Lower leg skin (tissue), 4 donors: ENCODE data around the gene SLC16A13. TPM values are rescaled to one million over a fixed set of nuclear protein-coding genes. Genes with fewer than 3 reads are reported as not detected.

Experiments used
- microRNA counts, 2 donors: library from miRNA; unstranded; fragments of <30 nt; microRNA quantifications; one replicate each; lab custom pipeline; 2016
- total RNA-seq, 4 donors: library from RNA; depleted of rRNA; stranded (reverse); fragments of >200 nt; gene quantifications; one replicate each; pipeline ENCODE4 v1.1.0, GENCODE V29; 2016

Gene SLC16A13
- total RNA-seq, 4 donors from 2014 or later, result 1.0 to 5.2 (median 2.6) TPM

MicroRNAs within 50 kb of the gene (microRNA counts, 767-probe panel; counts per million panel counts)
- microRNA hsa-miR-195-5p (lab: Ali Mortazavi, UCI) (8,891 to 10,159 counts per million in 2 donors), microRNA hsa-miR-497-5p (lab: Ali Mortazavi, UCI) (0 to 358 counts per million in 2 donors)

Other genes with a start within 250 kb of the SLC16A13 start
- not detected for gene TEKT1, start 204.3 kb upstream of the SLC16A13 start, total RNA-seq
- 10 to 100 TPM; 17.1 to 32.5 (median 21.9) TPM for gene ALOX12, start 40.0 kb upstream of the SLC16A13 start, total RNA-seq
- gene RNASEK, start 23.4 kb upstream of the SLC16A13 start, total RNA-seq, result 100 to 1,000 TPM; 187 to 231 (median 220) TPM
- 1 to 10 TPM in 3 of 4 donors, under 1 TPM in 1; 0.72 to 5.1 (median 2.1) TPM for gene BCL6B, start 13.0 kb upstream of the SLC16A13 start, total RNA-seq
- gene SLC16A11, start 8.1 kb downstream of the SLC16A13 start, total RNA-seq, result 1 to 10 TPM; 1.1 to 6.3 (median 4.1) TPM
- 1 to 10 TPM in 2 of 4 donors, under 1 TPM in 2; 0.46 to 5.4 (median 1.9) TPM for gene CLEC10A, start 44.2 kb downstream of the SLC16A13 start, total RNA-seq
- 10 to 100 TPM in 1 of 4 donors, 1 to 10 TPM in 3; 6.7 to 10.1 (median 8.7) TPM for gene ASGR2, start 78.8 kb downstream of the SLC16A13 start, total RNA-seq
- 1 to 10 TPM; 1.3 to 6.6 (median 4.2) TPM for gene ASGR1, start 143.4 kb downstream of the SLC16A13 start, total RNA-seq
- gene DLG4, start 183.8 kb downstream of the SLC16A13 start, total RNA-seq, result 1 to 10 TPM; 2.7 to 7.7 (median 4.7) TPM
- 1,000 to 10,000 TPM in 1 of 4 donors, 100 to 1,000 TPM in 3; 703 to 1,179 (median 863) TPM for gene ACADVL, start 183.9 kb downstream of the SLC16A13 start, total RNA-seq
- gene DVL2, start 198.5 kb downstream of the SLC16A13 start, total RNA-seq, result 10 to 100 TPM; 51.7 to 87.5 (median 67.8) TPM
- gene PHF23, start 203.4 kb downstream of the SLC16A13 start, total RNA-seq, result 10 to 100 TPM; 23.4 to 32.5 (median 27.9) TPM
- gene GABARAP, start 206.4 kb downstream of the SLC16A13 start, total RNA-seq, result 100 to 1,000 TPM; 253 to 667 (median 538) TPM
- 10 to 100 TPM; 55.3 to 79.2 (median 70.4) TPM for gene CTDNEP1, start 215.7 kb downstream of the SLC16A13 start, total RNA-seq
- gene ELP5, start 216.2 kb downstream of the SLC16A13 start, total RNA-seq, result 10 to 100 TPM; 10.8 to 20.6 (median 17.1) TPM
- 10 to 100 TPM in 3 of 4 donors, 1 to 10 TPM in 1; 6.7 to 25.6 (median 14.4) TPM for gene CLDN7, start 226.5 kb downstream of the SLC16A13 start, total RNA-seq
- gene SLC2A4, start 245.7 kb downstream of the SLC16A13 start, total RNA-seq, result 10 to 100 TPM in 2 of 4 donors, 1 to 10 TPM in 2; 4.3 to 13.6 (median 8.4) TPM